Activated CD8-positive, alpha-beta T cell treated with anti-CD3 and anti-CD28 coated beads for 36 hours (primary cell): ENCODE measurements around the gene ANKH. TPM values are rescaled to one million over a fixed set of nuclear protein-coding genes. Genes with fewer than 3 reads are reported as not detected.

ENCODE experiments used
- ATAC-seq: fragments of 200-7000 bp; cut with Tn5 transposase; one replicate; pipeline ENCODE4 v1.10.0; 2021; ENCODE audit warnings: mild to moderate bottlenecking, moderate library complexity
- CTCF ChIA-PET: fragments of 350-600 bp; sonication (Branson Sonifier 250); formaldehyde crosslinking; loops from one replicate; lab custom pipeline; 2021; ENCODE audit warnings: antibody characterized with exemption; lab: Charles Lee
- POLR2A ChIA-PET: fragments of 350-600 bp; sonication (Branson Sonifier 250); formaldehyde crosslinking; loops from one replicate; lab custom pipeline; 2021; ENCODE audit warnings: antibody characterized with exemption; lab: Charles Lee
- DNase-seq: peaks from one replicate; pipeline ENCODE4 v3.0.0-alpha.2; 2020
- H3K27ac Mint-ChIP-seq: one replicate; pipeline ENCODE4 v1.8.0; 2021; ENCODE audit warnings: mild to moderate bottlenecking, mixed read lengths
- H3K27me3 Mint-ChIP-seq: one replicate; pipeline ENCODE4 v1.8.0; 2021; ENCODE audit warnings: mixed read lengths
- H3K36me3 Mint-ChIP-seq: one replicate; pipeline ENCODE4 v1.8.0; 2021; ENCODE audit warnings: low read depth, mixed read lengths
- H3K4me1 Mint-ChIP-seq: one replicate; pipeline ENCODE4 v1.8.0; 2021; ENCODE audit warnings: low read depth, mixed read lengths
- H3K4me3 Mint-ChIP-seq: one replicate; pipeline ENCODE4 v1.8.0; 2021; ENCODE audit warnings: mild to moderate bottlenecking, moderate library complexity, mixed read lengths
- H3K9me3 Mint-ChIP-seq: one replicate; pipeline ENCODE4 v1.8.0; 2021; ENCODE audit warnings: mixed read lengths
- intact Hi-C: fragments of 100-400 bp; cut with micrococcal nuclease; formaldehyde crosslinking; loops from one replicate; pipeline ENCODE4 v1.10.0; 2022
- total RNA-seq, 2 experiments: library from RNA; stranded (reverse); gene quantifications; one replicate each; pipeline ENCODE4 v1.2.3, GENCODE V29; 2021
- TF ChIP-seq, protein P1 (sequence below): fragments of 200-600 bp; IDR thresholded peaks from one replicate; pipeline ENCODE4 v1.8.0; 2022; ENCODE audit warnings: antibody characterized with exemption, mild to moderate bottlenecking

ANKH gene
- total RNA-seq, 2 experiments from 2014 or later, result 85.4 to 87.2 TPM

DNA sequence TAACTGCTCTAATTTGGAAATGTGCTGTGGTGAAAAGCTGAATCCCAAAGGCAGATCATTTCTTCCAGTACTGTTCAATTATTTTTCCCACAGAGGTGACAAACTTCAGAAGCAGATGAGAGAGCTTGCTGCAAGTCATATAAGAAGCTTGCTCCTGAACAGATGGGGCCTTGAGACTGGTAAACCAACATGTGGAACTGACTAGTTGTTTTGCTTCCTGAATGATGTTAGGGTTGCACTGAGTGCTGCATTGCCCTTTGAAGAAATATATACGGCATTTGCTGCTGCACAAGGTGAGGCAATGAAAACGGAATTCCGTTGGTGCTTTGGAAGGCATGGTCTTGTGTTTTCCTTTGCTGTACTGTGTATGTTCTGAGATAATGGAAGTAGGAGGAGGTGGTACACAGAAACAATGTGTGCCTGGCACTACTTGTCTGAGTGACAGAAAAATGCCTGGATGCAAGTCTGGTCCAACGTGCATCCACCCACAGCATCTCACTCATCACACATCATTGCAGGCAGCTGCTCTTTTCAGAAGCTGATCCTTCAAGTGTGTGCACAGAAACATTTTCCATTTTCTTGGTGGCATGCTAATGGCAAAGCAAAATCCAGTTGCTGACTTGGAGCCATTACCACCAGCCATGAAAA, 76.9 kb downstream of the ANKH start:
- intact Hi-C loops, result no loop called here
- Mint-ChIP-seq H3K27me3 (no peaks in the 10 kb centered on the region), H3K27ac (no peak overlapping the region), H3K4me3 (no peak overlapping the region), H3K4me1 (peaks cover 32% of the 10 kb centered on the region), H3K9me3 (no peaks in the 10 kb centered on the region), H3K36me3 (peaks cover 25% of the 10 kb centered on the region)
- TF ChIP-seq, protein P1, sequence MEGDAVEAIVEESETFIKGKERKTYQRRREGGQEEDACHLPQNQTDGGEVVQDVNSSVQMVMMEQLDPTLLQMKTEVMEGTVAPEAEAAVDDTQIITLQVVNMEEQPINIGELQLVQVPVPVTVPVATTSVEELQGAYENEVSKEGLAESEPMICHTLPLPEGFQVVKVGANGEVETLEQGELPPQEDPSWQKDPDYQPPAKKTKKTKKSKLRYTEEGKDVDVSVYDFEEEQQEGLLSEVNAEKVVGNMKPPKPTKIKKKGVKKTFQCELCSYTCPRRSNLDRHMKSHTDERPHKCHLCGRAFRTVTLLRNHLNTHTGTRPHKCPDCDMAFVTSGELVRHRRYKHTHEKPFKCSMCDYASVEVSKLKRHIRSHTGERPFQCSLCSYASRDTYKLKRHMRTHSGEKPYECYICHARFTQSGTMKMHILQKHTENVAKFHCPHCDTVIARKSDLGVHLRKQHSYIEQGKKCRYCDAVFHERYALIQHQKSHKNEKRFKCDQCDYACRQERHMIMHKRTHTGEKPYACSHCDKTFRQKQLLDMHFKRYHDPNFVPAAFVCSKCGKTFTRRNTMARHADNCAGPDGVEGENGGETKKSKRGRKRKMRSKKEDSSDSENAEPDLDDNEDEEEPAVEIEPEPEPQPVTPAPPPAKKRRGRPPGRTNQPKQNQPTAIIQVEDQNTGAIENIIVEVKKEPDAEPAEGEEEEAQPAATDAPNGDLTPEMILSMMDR, result no peak
- CTCF ChIA-PET, result interaction anchor here (1.0 kb wide), 1 partner anchor 30 kb away, joined by 3 read pairs; no protein-coding TSS in a partner anchor
- POLR2A ChIA-PET, result no interaction called here
- DNase-seq, result no peak
- no peak for ATAC-seq

DNA sequence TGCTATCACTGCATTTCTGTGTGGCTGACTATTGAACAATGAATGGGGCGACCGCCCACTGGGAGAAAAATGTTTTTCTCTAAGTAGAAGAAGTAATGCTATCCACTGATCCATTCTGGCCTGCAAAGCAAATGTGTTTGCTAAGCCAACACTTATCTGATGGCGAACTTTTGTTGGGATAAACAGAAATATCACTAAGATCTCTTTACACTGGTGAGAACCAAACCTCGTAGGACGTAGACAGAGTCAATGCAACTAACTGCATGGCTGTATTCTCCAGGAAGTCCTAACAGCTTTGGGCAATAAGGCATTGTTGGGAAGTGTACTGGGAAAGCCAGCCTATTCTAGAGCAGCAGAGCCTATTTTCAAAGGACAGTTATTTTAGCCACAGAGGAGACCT, 77.7 kb downstream of the ANKH start:
- Mint-ChIP-seq H3K36me3 (peaks cover 25% of the 10 kb centered on the region), H3K4me1 (peaks cover 32% of the 10 kb centered on the region), H3K4me3 (no peak overlapping the region), H3K27ac (no peak overlapping the region), H3K27me3 (no peaks in the 10 kb centered on the region), H3K9me3 (no peaks in the 10 kb centered on the region)
- TF ChIP-seq, protein P1, result no peak
- ChIA-PET POLR2A (no interaction called here), CTCF (interaction anchor here (1.0 kb wide), 1 partner anchor 31 kb away, joined by 3 read pairs; no protein-coding TSS in a partner anchor)
- ATAC-seq (no peak), DNase-seq (no peak)
- intact Hi-C loops, result no loop called here

DNA sequence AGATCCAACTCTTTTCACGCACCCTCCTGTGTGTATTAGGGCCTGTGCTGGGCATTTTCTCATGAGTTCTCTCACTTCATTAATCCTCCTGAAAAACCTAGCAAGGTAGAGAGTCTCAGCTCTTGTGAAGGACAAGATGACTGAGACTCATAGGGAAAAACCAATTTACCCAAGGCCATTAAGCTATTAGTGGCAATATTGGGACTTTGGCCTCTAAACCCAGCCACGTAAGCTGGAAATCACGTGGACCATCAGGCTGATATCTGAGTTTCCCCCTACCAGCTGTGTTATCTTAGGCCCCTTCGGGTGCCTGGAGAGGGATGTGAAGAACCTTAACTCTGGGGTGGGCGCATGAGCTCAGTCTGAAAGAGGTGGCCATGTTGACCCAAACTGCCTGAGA, 80.7 kb downstream of the ANKH start:
- POLR2A ChIA-PET, result no interaction called here
- Mint-ChIP-seq H3K36me3 (peaks cover 24% of the 10 kb centered on the region), H3K27me3 (no peaks in the 10 kb centered on the region), H3K4me1 (peaks cover 36% of the 10 kb centered on the region), H3K27ac (no peak overlapping the region), H3K9me3 (no peaks in the 10 kb centered on the region), H3K4me3 (no peak overlapping the region)
- ATAC-seq, result no peak
- intact Hi-C loops, result no loop called here
- no peak for DNase-seq
- CTCF ChIA-PET, result interaction anchor here (1.1 to 1.2 kb wide), 3 partner anchors 11 to 213 kb away, joined by 3 to 4 read pairs (median 3); no protein-coding TSS in a partner anchor
- TF ChIP-seq, protein P1, result no peak

- TF ChIP-seq, protein P1, result no peak
- CTCF ChIA-PET, result interaction anchor here (1.2 kb wide), 1 partner anchor 213 kb away, joined by 3 read pairs; no protein-coding TSS in a partner anchor
- POLR2A ChIA-PET, result no interaction called here
- DNase-seq (no peak), ATAC-seq (no peak)
- no peak overlapping the region for H3K4me3 Mint-ChIP-seq
- peaks cover 37% of the 10 kb centered on the region for H3K4me1 Mint-ChIP-seq
- no peaks in the 10 kb centered on the region for H3K9me3 Mint-ChIP-seq
- intact Hi-C loops, result no loop called here
- H3K36me3 Mint-ChIP-seq, result peaks cover 24% of the 10 kb centered on the region
- H3K27me3 Mint-ChIP-seq, result no peaks in the 10 kb centered on the region
- H3K27ac Mint-ChIP-seq, result no peak overlapping the region
Measured at GRCh38 chr5:14790220-14790619, 81.4 kb downstream of the ANKH start.

GRCh38 chr5:14787801-14788579, 83.6 kb downstream of the ANKH start:
- H3K4me3 Mint-ChIP-seq, result no peak overlapping the region
- H3K27ac Mint-ChIP-seq, result no peak overlapping the region
- DNase-seq (no peak), ATAC-seq (no peak)
- no peaks in the 10 kb centered on the region for H3K9me3 Mint-ChIP-seq
- H3K36me3 Mint-ChIP-seq, result peaks cover 23% of the 10 kb centered on the region
- H3K4me1 Mint-ChIP-seq, result peaks cover 43% of the 10 kb centered on the region
- CTCF ChIA-PET, result no interaction called here
- POLR2A ChIA-PET, result no interaction called here
- no peaks in the 10 kb centered on the region for H3K27me3 Mint-ChIP-seq
- TF ChIP-seq, protein P1, result no peak
- intact Hi-C loops, result no loop called here
